KG1 (cell line): ENCODE results near the gene STXBP1.

Source experiments
- DNase-seq: peaks from one replicate; lab custom pipeline; 2025; lab: John Stamatoyannopoulos, UW

Gene STXBP1

GRCh38 chr9:127658428-127658827 lies 46.4 kb downstream of the STXBP1 start:
- no peak for DNase-seq

GRCh38 chr9:127660886-127661741 lies 49.0 kb downstream of the STXBP1 start:
- DNase-seq: no peak

- DNase-seq: no peak
Observed at GRCh38 chr9:127662617-127663016, 50.5 kb downstream of the STXBP1 start.

- no peak for DNase-seq
Observed at GRCh38 chr9:127664324-127664677, 52.2 kb downstream of the STXBP1 start.

GRCh38 chr9:127664678-127665507 lies 52.8 kb downstream of the STXBP1 start:
- no peak for DNase-seq

GRCh38 chr9:127667127-127667844 lies 55.2 kb downstream of the STXBP1 start:
- no peak for DNase-seq

GRCh38 chr9:127667906-127668305 lies 55.8 kb downstream of the STXBP1 start:
- DNase-seq: no peak

- DNase-seq: no peak
Observed at GRCh38 chr9:127673234-127673633, 61.2 kb downstream of the STXBP1 start.

GRCh38 chr9:127676638-127677037 lies 64.6 kb downstream of the STXBP1 start:
- DNase-seq: no peak

GRCh38 chr9:127679506-127679905 lies 67.4 kb downstream of the STXBP1 start:
- no peak for DNase-seq

- DNase-seq: no peak
Observed at GRCh38 chr9:127680226-127680625, 68.1 kb downstream of the STXBP1 start.

- no peak for DNase-seq
Observed at GRCh38 chr9:127680846-127681245, 68.8 kb downstream of the STXBP1 start.

- no peak for DNase-seq
Observed at GRCh38 chr9:127682351-127683136, 70.5 kb downstream of the STXBP1 start.

GRCh38 chr9:127683723-127684122 lies 71.6 kb downstream of the STXBP1 start:
- no peak for DNase-seq

GRCh38 chr9:127684576-127684975 lies 72.5 kb downstream of the STXBP1 start:
- DNase-seq: no peak

GRCh38 chr9:127686461-127687393 lies 74.7 kb downstream of the STXBP1 start:
- no peak for DNase-seq

- no peak for DNase-seq
Observed at GRCh38 chr9:127689329-127690000, 77.4 kb downstream of the STXBP1 start.

GRCh38 chr9:127690735-127691134 lies 78.7 kb downstream of the STXBP1 start:
- DNase-seq: no peak

- no peak for DNase-seq
Observed at GRCh38 chr9:127692071-127692470, 80.0 kb downstream of the STXBP1 start.

- DNase-seq: no peak
Observed at GRCh38 chr9:127693143-127693542, 81.1 kb downstream of the STXBP1 start.
